GM12878 (cell line): ENCODE results near the gene GPSM1. TPM values are rescaled to one million over a fixed set of nuclear protein-coding genes. Genes with fewer than 3 reads are reported as not detected.

ENCODE experiments used
- ATAC-seq: fragments of 200-7000 bp; cut with Tn5 transposase; 3 replicates; pipeline ENCODE4 v1.9.1; 2020; ENCODE audit warnings: mild to moderate bottlenecking, moderate library complexity
- BruUV-seq: library from RNA; stranded (reverse); fragments of 400-500 nt; replicated peaks from 2 replicates; lab custom pipeline; 2021; lab: Mats Ljungman, UMichigan
- CTCF ChIA-PET: fragments of 300-600 bp; sonication (Branson Sonifier 250); formaldehyde crosslinking; extraction: SDS; loops from one replicate; lab custom pipeline; 2021; ENCODE audit warnings: inconsistent platforms; lab: Yijun Ruan, JAX
- POLR2A ChIA-PET: fragments of 350-600 bp; formaldehyde crosslinking; extraction: SDS; loops from one replicate; lab custom pipeline; 2021; ENCODE audit warnings: inconsistent platforms; lab: Charles Lee
- RAD21 ChIA-PET: fragments of 300-600 bp; sonication (Branson Sonifier 250); formaldehyde crosslinking; loops from one replicate; lab custom pipeline; 2023; ENCODE audit warnings: antibody characterized with exemption; ENCODE audit not compliant: unreplicated experiment; lab: Charles Lee
- SMC1A ChIA-PET: fragments of 300-600 bp; sonication (Branson Sonifier 250); formaldehyde crosslinking; loops from one replicate; lab custom pipeline; 2023; ENCODE audit not compliant: unreplicated experiment, uncharacterized antibody; lab: Charles Lee
- DNase-seq: peaks from one replicate; pipeline ENCODE4 v3.0.0-alpha.2; 2011; ENCODE audit warnings: low read depth, low spot score
- FAIRE-seq: peaks from 3 replicates; lab custom pipeline; 2011; peaks lifted over from hg19 to GRCh38; lab: Jason Lieb, UNC
- H2AFZ ChIP-seq: 2 replicates; pipeline ENCODE4 v1.6.0; 2011; ENCODE audit warnings: low read depth, low read length, control low read depth; ENCODE audit not compliant: control insufficient read depth
- H3K27ac ChIP-seq: 2 replicates; pipeline ENCODE4 v1.5.1; 2011; ENCODE audit warnings: control low read depth; ENCODE audit not compliant: control insufficient read depth, insufficient read depth
- H3K27me3 ChIP-seq, 2 experiments: replicated peaks in 1 of 2; 2 replicates each; pipeline versions ENCODE4 v1.6.0 to v1.6.1; 2011; ENCODE audit warnings: low read length in 1 of 2; ENCODE audit not compliant: control insufficient read depth in 2 of 2, insufficient read depth in 2 of 2
- H3K36me3 ChIP-seq, 2 experiments: 2 replicates each; pipeline ENCODE4 v1.5.1; 2011; ENCODE audit warnings: low read length in 1 of 2; ENCODE audit not compliant: control insufficient read depth in 2 of 2, insufficient read depth in 2 of 2
- H3K4me1 ChIP-seq: 2 replicates; pipeline ENCODE4 v1.6.1; 2011; ENCODE audit warnings: mild to moderate bottlenecking, low read length, moderate library complexity, mixed read lengths; ENCODE audit not compliant: control insufficient read depth, insufficient read depth
- H3K4me2 ChIP-seq: 2 replicates; pipeline ENCODE4 v1.6.0; 2011; ENCODE audit warnings: control low read depth; ENCODE audit not compliant: control insufficient read depth, insufficient read depth
- H3K4me3 ChIP-seq: fragments of 200-600 bp; sonication (generic); 2 replicates; pipeline ENCODE4 v1.5.1; 2016
- H3K79me2 ChIP-seq: 2 replicates; pipeline ENCODE4 v1.6.0; 2011; ENCODE audit warnings: low read length; ENCODE audit not compliant: control insufficient read depth, insufficient read depth
- H3K9ac ChIP-seq: 2 replicates; pipeline ENCODE4 v1.8.0; 2011; ENCODE audit warnings: low read length, control low read depth, mixed read lengths; ENCODE audit not compliant: control insufficient read depth, insufficient read depth
- H3K9me3 ChIP-seq: replicated peaks from 3 replicates; pipeline ENCODE4 v1.5.1; 2011; ENCODE audit warnings: mild to moderate bottlenecking, low read length; ENCODE audit not compliant: control insufficient read depth, insufficient read depth
- H4K20me1 ChIP-seq: 2 replicates; pipeline ENCODE4 v1.6.0; 2011; ENCODE audit not compliant: control insufficient read depth, insufficient read depth
- ATF7 ChIP-seq: fragments of 450-650 bp; IDR thresholded peaks from 2 replicates; pipeline ENCODE4 v1.6.1; 2016; ENCODE audit warnings: low read depth, mild to moderate bottlenecking
- E2F8 ChIP-seq: fragments of 450-650 bp; IDR thresholded peaks from 2 replicates; pipeline ENCODE4 v1.6.1; 2018; ENCODE audit warnings: mild to moderate bottlenecking, low read depth, moderate library complexity; ENCODE audit not compliant: partially characterized antibody
- LARP7 ChIP-seq: fragments of 450-650 bp; IDR thresholded peaks from 2 replicates; pipeline ENCODE4 v1.6.1; 2017; ENCODE audit warnings: mild to moderate bottlenecking
- ZBTB11 ChIP-seq: fragments of 450-650 bp; formaldehyde crosslinking; IDR thresholded peaks from 2 replicates; pipeline ENCODE4 v1.5.0; 2022; ENCODE audit warnings: mild to moderate bottlenecking, missing genetic modification characterization
- ZNF592 ChIP-seq: fragments of 450-650 bp; IDR thresholded peaks from 2 replicates; pipeline ENCODE4 v1.6.1; 2017; ENCODE audit warnings: mild to moderate bottlenecking, moderate library complexity
- WGBS: methylation state at CpG from one replicate; pipeline ENCODE4 v1.1.6; 2016; ENCODE audit warnings: low lambda C conversion rate; ENCODE audit not compliant: insufficient replicate concordance, insufficient coverage; ENCODE audit errors: missing lambda C conversion rate; 5-methylcytosine and 5-hydroxymethylcytosine counted together
- in situ Hi-C: fragments of 300-500 bp; cut with MboI; formaldehyde crosslinking; loops from 9 replicates; pipeline ENCODE4 v1.14.3; 2018; ENCODE audit warnings: mixed read lengths
- intact Hi-C: fragments of 100-400 bp; cut with micrococcal nuclease; formaldehyde crosslinking; loops from one replicate; pipeline ENCODE4 v1.14.2; 2022; ENCODE audit not compliant: unreplicated experiment
- polyA plus RNA-seq, 11 experiments: library from polyadenylated mRNA; depleted of rRNA in 4 of 11; unstranded in 6 of 11; stranded (reverse) in 5 of 11; fragments of >200 nt; fragmentation: Nextera tagmentation in 4 of 11; fragmentation: Illumina TruSeq in 1 of 11; extraction: Ambion mirVana in 4 of 11; extraction: Trizol in 1 of 11; gene quantifications; 1 replicate in 1 of 11; 2 replicates in 10 of 11; pipeline versions ENCODE4 v1.2.1 to v1.2.3, GENCODE V29; 2011 to 2016; ENCODE audit warnings: inconsistent platforms in 2 of 11, missing spikeins in 2 of 11, low read depth in 1 of 11
- total RNA-seq, 4 experiments: library from RNA; depleted of rRNA in 3 of 4; stranded (reverse); fragments of >200 nt in 3 of 4; fragmentation: Illumina TruSeq in 1 of 4; extraction: Trizol in 1 of 4; gene quantifications; 2 replicates each; pipeline versions ENCODE4 v1.2.1 to v1.2.3, GENCODE V29; 2013 to 2021

The GPSM1 gene
- total and polyA plus RNA-seq, 10 of the 15 experiments (the other 5 are each of a cell fraction or from before 2014, with no cell fraction given) = 0.04 to 0.10 (median 0.10) TPM; not detected in 7

GRCh38 chr9:136286359-136286986, 40.9 kb upstream of the GPSM1 start (continued):
- TF ChIP-seq ZNF592 (no peak), ZBTB11 (CRISPR knock-in tag) (no peak), ATF7 (no peak)
- TF ChIP-seq, all 136 proteins: peak for 0

DNA sequence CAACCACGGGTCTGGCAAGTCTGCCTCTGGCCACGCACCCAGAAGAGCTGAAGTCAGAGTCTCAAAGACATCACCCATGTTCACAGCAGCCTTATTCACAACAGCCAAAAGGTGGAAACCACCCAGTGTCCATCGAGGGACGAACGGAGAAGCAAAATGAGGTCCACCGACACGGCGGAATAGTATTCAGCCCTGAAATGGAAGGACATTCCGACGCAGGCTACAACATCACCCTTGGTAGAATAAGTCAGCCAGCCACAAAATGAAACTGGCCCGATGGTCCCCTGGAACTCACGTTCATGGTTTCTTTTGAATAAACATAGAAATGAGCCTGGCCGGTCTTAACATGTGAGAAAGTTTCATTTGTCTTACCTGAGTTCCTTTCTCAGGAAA, 40.4 kb upstream of the GPSM1 start:
- in situ Hi-C loops (no loop called here), intact Hi-C loops (loop anchor here (10.0 kb wide), 1 partner anchor 322 kb away; the partner anchor contains the start of gene UBAC1)
- DNase-seq (no peak), FAIRE-seq (no peak), ATAC-seq (no peak)
- ChIA-PET SMC1A (no interaction called here), RAD21 (no interaction called here), CTCF (interaction anchor here (1.8 kb wide), 1 partner anchor 117 kb away, joined by 6 read pairs; no protein-coding TSS in a partner anchor), POLR2A (no interaction called here)
- Histone ChIP-seq H3K4me2 (no peak overlapping the region), H3K9me3 (no peaks in the 10 kb centered on the region), H3K36me3 (no peaks in the 10 kb centered on the region), H3K9ac (no peak overlapping the region), H2AFZ (no peak overlapping the region), H3K79me2 (no peaks in the 10 kb centered on the region), H3K27me3 (no peaks in the 10 kb centered on the region), H3K4me3 (no peak overlapping the region), H4K20me1 (no peaks in the 10 kb centered on the region), H3K27ac (no peak overlapping the region), H3K4me1 (no peaks in the 10 kb centered on the region)
- WGBS = 57% methylated on average over 13 of the region's 13 CpGs
- BruUV-seq = no TSS peak
- TF ChIP-seq LARP7 (no peak), E2F8 (no peak)
